ENCODE data around the gene HYDIN.
"Not testable (repeated sequence)": the region's sequence is repeated elsewhere in the genome, so short reads cannot be mapped to it uniquely, and the experiment has no call there.

The HYDIN gene

GRCh38 chr16:70822734-70823133 lies 407.8 kb downstream of the HYDIN start:
- not testable (repeated sequence) for DNase-seq

- DNase-seq: not testable (repeated sequence)
Observed at GRCh38 chr16:70818088-70818487, 412.4 kb downstream of the HYDIN start.

- DNase-seq: no peak
Observed at GRCh38 chr16:70809392-70810060, 421.0 kb downstream of the HYDIN start.

- DNase-seq: no peak
Observed at GRCh38 chr16:70808371-70808770, 422.2 kb downstream of the HYDIN start.

- no peak for DNase-seq
Observed at GRCh38 chr16:70805787-70806186, 424.7 kb downstream of the HYDIN start.

- no peak for DNase-seq
Observed at GRCh38 chr16:70805380-70805779, 425.1 kb downstream of the HYDIN start.

GRCh38 chr16:70804734-70805169 lies 425.8 kb downstream of the HYDIN start:
- no peak for DNase-seq

- no peak for DNase-seq
Observed at GRCh38 chr16:70804153-70804733, 426.3 kb downstream of the HYDIN start.

- no peak for DNase-seq
Observed at GRCh38 chr16:70803319-70803718, 427.2 kb downstream of the HYDIN start.

GRCh38 chr16:70801611-70802010 lies 428.9 kb downstream of the HYDIN start:
- DNase-seq: no peak

GRCh38 chr16:70800781-70801480 lies 429.6 kb downstream of the HYDIN start, which contains the start of gene VAC14:
Gene VAC14, minus strand, starts transcription at chr16:70801158. Its CDS starts 258 bp downstream, at chr16:70800900.
- peak; percentile 62 for DNase-seq

GRCh38 chr16:70800311-70800710 lies 430.2 kb downstream of the HYDIN start:
- DNase-seq: no peak

GRCh38 chr16:70796301-70796700 lies 434.2 kb downstream of the HYDIN start:
- no peak for DNase-seq

GRCh38 chr16:70795296-70795912 lies 435.1 kb downstream of the HYDIN start:
- DNase-seq: no peak

- DNase-seq: no peak
Observed at GRCh38 chr16:70793851-70794502, 436.5 kb downstream of the HYDIN start.

GRCh38 chr16:70790815-70791214 lies 439.7 kb downstream of the HYDIN start:
- DNase-seq: no peak

GRCh38 chr16:70789595-70790447 lies 440.7 kb downstream of the HYDIN start:
- no peak for DNase-seq

- no peak for DNase-seq
Observed at GRCh38 chr16:70788668-70789594, 441.6 kb downstream of the HYDIN start.

GRCh38 chr16:70786020-70786755 lies 444.3 kb downstream of the HYDIN start:
- DNase-seq: no peak
